Adipocyte (in vitro differentiated cells): ENCODE results near the gene OR2T1.
"Not testable (repeated sequence)": the region's sequence is repeated elsewhere in the genome, so short reads cannot be mapped to it uniquely, and the experiment has no call there.

Source experiments
- DNase-seq: peaks from one replicate; pipeline ENCODE4 v3.0.0-alpha.2; 2015; ENCODE audit warnings: low read depth
- H3K27me3 ChIP-seq: replicated peaks from 2 replicates; pipeline ENCODE4 v1.7.0; 2013; ENCODE audit warnings: mild to moderate bottlenecking, low read length, moderate library complexity; ENCODE audit not compliant: control insufficient read depth, insufficient read depth
- H3K36me3 ChIP-seq: 2 replicates; pipeline ENCODE4 v1.7.0; 2013; ENCODE audit warnings: low read length, mild to moderate bottlenecking, moderate library complexity; ENCODE audit not compliant: control insufficient read depth, insufficient read depth, severe bottlenecking
- H3K4me1 ChIP-seq: 2 replicates; pipeline ENCODE4 v1.7.0; 2013; ENCODE audit warnings: mild to moderate bottlenecking, low read length, moderate library complexity; ENCODE audit not compliant: control insufficient read depth, insufficient read depth
- H3K4me3 ChIP-seq: 2 replicates; pipeline ENCODE4 v1.7.0; 2013; ENCODE audit warnings: mild to moderate bottlenecking, low read length, moderate library complexity
- H3K9ac ChIP-seq: 2 replicates; pipeline ENCODE4 v1.7.0; 2013; ENCODE audit warnings: mild to moderate bottlenecking, low read length, moderate library complexity
- H3K9me3 ChIP-seq: 2 replicates; pipeline ENCODE4 v1.7.0; 2013; ENCODE audit warnings: mild to moderate bottlenecking, low read length, moderate library complexity; ENCODE audit not compliant: control insufficient read depth

OR2T1 gene

GRCh38 chr1:248436303-248436702, 33.5 kb downstream of the OR2T1 start:
- H3K9ac ChIP-seq, H3K4me1 ChIP-seq, H3K4me3 ChIP-seq, H3K27me3 ChIP-seq, DNase-seq, H3K36me3 ChIP-seq, H3K9me3 ChIP-seq: not testable (repeated sequence)

- not testable (repeated sequence) for H3K9me3 ChIP-seq, DNase-seq, H3K27me3 ChIP-seq, H3K9ac ChIP-seq, H3K36me3 ChIP-seq, H3K4me3 ChIP-seq, H3K4me1 ChIP-seq
These were observed 35.8 kb downstream of the OR2T1 start for GRCh38 chr1:248438668-248439067.

- not testable (repeated sequence) for H3K9me3 ChIP-seq, H3K4me1 ChIP-seq, H3K4me3 ChIP-seq, H3K36me3 ChIP-seq, DNase-seq, H3K9ac ChIP-seq, H3K27me3 ChIP-seq
These were observed 36.4 kb downstream of the OR2T1 start for GRCh38 chr1:248439283-248439682.

GRCh38 chr1:248442500-248443277, 39.8 kb downstream of the OR2T1 start:
- H3K9me3 ChIP-seq, DNase-seq, H3K9ac ChIP-seq, H3K4me3 ChIP-seq, H3K27me3 ChIP-seq, H3K4me1 ChIP-seq, H3K36me3 ChIP-seq: not testable (repeated sequence)

- H3K4me1 ChIP-seq, H3K36me3 ChIP-seq, H3K4me3 ChIP-seq, DNase-seq, H3K9ac ChIP-seq, H3K27me3 ChIP-seq, H3K9me3 ChIP-seq: not testable (repeated sequence)
These were observed 41.8 kb downstream of the OR2T1 start for GRCh38 chr1:248444603-248445002.

GRCh38 chr1:248445399-248445798, 42.6 kb downstream of the OR2T1 start, which contains the start of gene OR2T2:
OR2T2 (plus strand) TSS chr1:248445637; CDS start chr1:248452798, 7,161 bp downstream.
- H3K4me3 ChIP-seq, DNase-seq, H3K27me3 ChIP-seq, H3K9me3 ChIP-seq, H3K4me1 ChIP-seq, H3K36me3 ChIP-seq, H3K9ac ChIP-seq: not testable (repeated sequence)

GRCh38 chr1:248448409-248449074, 45.7 kb downstream of the OR2T1 start:
- not testable (repeated sequence) for DNase-seq, H3K36me3 ChIP-seq, H3K9me3 ChIP-seq

GRCh38 chr1:248449821-248450465, 47.1 kb downstream of the OR2T1 start:
- H3K4me1 ChIP-seq, H3K4me3 ChIP-seq, H3K9ac ChIP-seq, DNase-seq, H3K9me3 ChIP-seq, H3K36me3 ChIP-seq, H3K27me3 ChIP-seq: not testable (repeated sequence)

More at GRCh38 chr1:248448409-248449074, 45.7 kb downstream of the OR2T1 start:
- H3K4me1 ChIP-seq, H3K4me3 ChIP-seq, H3K9ac ChIP-seq, H3K27me3 ChIP-seq: not testable (repeated sequence)

- not testable (repeated sequence) for H3K9me3 ChIP-seq, H3K27me3 ChIP-seq, H3K4me3 ChIP-seq, H3K36me3 ChIP-seq, DNase-seq, H3K9ac ChIP-seq, H3K4me1 ChIP-seq
These were observed 47.8 kb downstream of the OR2T1 start for GRCh38 chr1:248450466-248451145.

GRCh38 chr1:248453619-248454018, 50.8 kb downstream of the OR2T1 start:
- H3K4me1 ChIP-seq, H3K9ac ChIP-seq, H3K4me3 ChIP-seq, H3K36me3 ChIP-seq, H3K27me3 ChIP-seq, H3K9me3 ChIP-seq, DNase-seq: not testable (repeated sequence)

GRCh38 chr1:248455045-248455444, 52.2 kb downstream of the OR2T1 start:
- H3K4me3 ChIP-seq, H3K9ac ChIP-seq, H3K9me3 ChIP-seq, H3K36me3 ChIP-seq, H3K27me3 ChIP-seq, H3K4me1 ChIP-seq, DNase-seq: not testable (repeated sequence)
